ENCODE results near the gene GREB1.

The GREB1 gene

GRCh38 chr2:11667194-11667593, 133.3 kb downstream of the GREB1 start:
- no peak for ATAC-seq

GRCh38 chr2:11667866-11668637, 134.2 kb downstream of the GREB1 start:
- no peak for ATAC-seq

GRCh38 chr2:11669454-11670291, 135.8 kb downstream of the GREB1 start, which contains the start of gene NTSR2:
Gene NTSR2, minus strand, starts transcription at chr2:11670195. Its CDS starts 66 bp downstream, at chr2:11670129.
- peak in 1 of 2 donors; percentile 28 for ATAC-seq

- ATAC-seq: no peak
These were observed 138.6 kb downstream of the GREB1 start for GRCh38 chr2:11672407-11672806.

- no peak for ATAC-seq
These were observed 141.1 kb downstream of the GREB1 start for GRCh38 chr2:11674983-11675382.

GRCh38 chr2:11675423-11676112, 141.7 kb downstream of the GREB1 start:
- no peak for ATAC-seq

- ATAC-seq: no peak
These were observed 142.8 kb downstream of the GREB1 start for GRCh38 chr2:11676640-11677039.

GRCh38 chr2:11677136-11678055, 143.6 kb downstream of the GREB1 start:
- ATAC-seq: no peak

- ATAC-seq: no peak
These were observed 144.6 kb downstream of the GREB1 start for GRCh38 chr2:11678306-11678960.

GRCh38 chr2:11679016-11679415, 145.2 kb downstream of the GREB1 start:
- ATAC-seq: no peak

- ATAC-seq: no peak
These were observed 145.8 kb downstream of the GREB1 start for GRCh38 chr2:11679486-11680181.

- ATAC-seq: no peak
These were observed 146.5 kb downstream of the GREB1 start for GRCh38 chr2:11680182-11680900.

- no peak for ATAC-seq
These were observed 147.3 kb downstream of the GREB1 start for GRCh38 chr2:11680901-11681721.

GRCh38 chr2:11681722-11682589, 148.1 kb downstream of the GREB1 start:
- peak in 1 of 2 donors; percentile 57 for ATAC-seq

GRCh38 chr2:11682590-11682915, 148.7 kb downstream of the GREB1 start:
- ATAC-seq: no peak

GRCh38 chr2:11683476-11683875, 149.6 kb downstream of the GREB1 start:
- ATAC-seq: no peak

GRCh38 chr2:11683966-11684365, 150.1 kb downstream of the GREB1 start:
- ATAC-seq: no peak

GRCh38 chr2:11684894-11685460, 151.1 kb downstream of the GREB1 start:
- ATAC-seq: no peak

Measured in activated CD4-positive, CD25-positive, alpha-beta regulatory T cell treated with anti-CD3 and anti-CD28 coated beads, Interleukin-2, amount 50 U/mL, for 24 hours (primary cell).